ENCODE data around the gene SRF.

- no peak for TF ChIP-seq POLR2A (IDR thresholded peaks at IDR 0.05)
- no peak for TF ChIP-seq CTCF (IDR thresholded peaks at IDR 0.05)
Observed at GRCh38 chr6:43203029-43203717, 32.1 kb downstream of the SRF start.
